Neuron (in vitro differentiated cells): ENCODE measurements around the gene ADH1A.

Experiments
- H2AFZ ChIP-seq: one replicate; pipeline ENCODE4 v1.6.1; 2013; ENCODE audit warnings: low read depth, mild to moderate bottlenecking, inconsistent platforms, low read length, moderate library complexity
- H3K27me3 ChIP-seq: one replicate; pipeline ENCODE4 v1.6.1; 2013; ENCODE audit warnings: low read length; ENCODE audit not compliant: insufficient read depth
- H3K36me3 ChIP-seq: one replicate; pipeline ENCODE4 v1.6.1; 2013; ENCODE audit warnings: low read length; ENCODE audit not compliant: insufficient read depth
- H3K4me1 ChIP-seq: one replicate; pipeline ENCODE4 v1.6.1; 2013; ENCODE audit warnings: low read length; ENCODE audit not compliant: insufficient read depth
- H3K4me3 ChIP-seq: 2 replicates; pipeline ENCODE4 v1.5.1; 2013; ENCODE audit warnings: mild to moderate bottlenecking, low read length, moderate library complexity
- H3K9me3 ChIP-seq: one replicate; pipeline ENCODE4 v1.6.1; 2013; ENCODE audit warnings: low read length

The ADH1A gene

DNA sequence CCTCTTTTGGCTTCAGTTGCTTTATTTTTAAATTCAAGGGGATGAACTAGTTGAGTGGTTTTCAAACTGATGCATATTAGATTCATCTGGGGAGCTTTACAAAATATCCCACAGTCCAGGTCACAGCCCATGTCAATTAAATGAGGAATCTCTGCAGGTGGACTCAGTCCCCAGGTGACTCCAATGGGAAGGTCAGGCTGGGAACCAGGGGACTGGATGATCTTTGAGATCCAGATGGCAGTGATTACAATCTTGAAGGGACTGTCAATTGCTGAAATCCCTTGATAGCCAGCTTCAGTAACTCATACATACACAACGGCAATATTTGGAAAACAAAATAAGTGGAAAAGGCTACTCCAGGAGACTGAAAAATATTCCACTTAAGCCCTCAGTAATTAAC, 23.4 kb upstream of the ADH1A start:
- no peak overlapping the region for H2AFZ ChIP-seq
- no peaks in the 10 kb centered on the region for H3K36me3 ChIP-seq
- no peaks in the 10 kb centered on the region for H3K4me1 ChIP-seq
- no peaks in the 10 kb centered on the region for H3K27me3 ChIP-seq
- no peak overlapping the region for H3K4me3 ChIP-seq
- no peaks in the 10 kb centered on the region for H3K9me3 ChIP-seq

DNA sequence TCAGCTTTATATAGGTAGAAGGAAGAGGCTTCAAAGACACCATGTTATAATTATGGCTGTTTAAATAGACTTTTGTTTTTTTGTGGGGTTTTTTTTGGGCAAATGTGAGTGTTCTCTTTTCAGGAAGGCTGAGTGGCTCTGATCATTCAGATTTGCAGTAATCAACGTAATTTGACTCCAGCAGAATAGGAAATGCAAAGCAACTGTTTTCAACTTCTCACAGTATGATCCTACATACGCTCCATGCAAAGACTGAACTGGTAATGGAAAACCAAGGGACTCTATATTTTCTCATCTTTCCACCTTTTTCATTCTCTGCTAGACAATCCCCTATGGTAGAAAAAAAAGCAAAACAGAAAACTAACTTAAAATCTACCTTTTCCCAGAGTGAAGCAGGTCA, 19.6 kb upstream of the ADH1A start:
- Histone ChIP-seq H3K36me3 (no peaks in the 10 kb centered on the region), H3K4me3 (no peak overlapping the region), H2AFZ (no peak overlapping the region), H3K27me3 (no peaks in the 10 kb centered on the region), H3K4me1 (no peaks in the 10 kb centered on the region), H3K9me3 (no peaks in the 10 kb centered on the region)

DNA sequence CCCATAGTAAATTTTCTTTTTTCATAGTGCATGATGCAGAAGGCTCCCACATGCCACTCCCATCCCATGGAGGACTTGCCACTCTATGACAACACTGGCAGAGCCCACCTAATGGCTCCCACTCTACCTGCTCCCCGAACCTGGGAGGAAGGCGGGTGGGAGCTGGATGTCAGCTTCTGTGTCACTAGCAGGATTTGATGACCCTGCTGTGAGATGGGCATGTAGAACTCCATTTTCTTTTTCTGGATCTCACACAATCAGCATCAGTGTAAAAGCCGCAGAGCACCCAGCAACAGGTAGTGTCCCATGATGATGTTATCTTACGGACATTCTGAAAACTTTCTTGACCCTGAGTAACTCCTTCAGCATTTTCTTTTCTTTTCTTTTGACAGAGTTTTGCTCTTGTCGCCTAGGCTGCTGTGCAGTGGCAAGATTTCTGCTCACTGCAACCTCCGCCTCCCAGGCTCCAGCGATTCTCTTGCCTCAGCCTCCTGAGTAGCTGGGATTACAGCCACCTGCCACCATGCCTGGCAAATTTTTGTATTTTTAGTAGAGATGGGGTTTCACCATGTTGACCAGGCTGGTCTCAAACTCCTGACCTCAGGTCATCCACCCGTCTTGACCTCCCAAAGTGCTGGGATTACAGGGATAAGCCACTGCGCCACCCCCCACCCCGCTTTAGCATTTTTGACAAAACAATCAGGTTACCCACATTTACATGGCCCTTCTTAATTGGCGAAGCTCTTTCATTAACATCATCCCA, 15.0 kb upstream of the ADH1A start:
- no peaks in the 10 kb centered on the region for H3K4me1 ChIP-seq
- no peaks in the 10 kb centered on the region for H3K27me3 ChIP-seq
- no peak overlapping the region for H2AFZ ChIP-seq
- H3K36me3 ChIP-seq: no peaks in the 10 kb centered on the region
- no peak overlapping the region for H3K4me3 ChIP-seq
- no peaks in the 10 kb centered on the region for H3K9me3 ChIP-seq

DNA sequence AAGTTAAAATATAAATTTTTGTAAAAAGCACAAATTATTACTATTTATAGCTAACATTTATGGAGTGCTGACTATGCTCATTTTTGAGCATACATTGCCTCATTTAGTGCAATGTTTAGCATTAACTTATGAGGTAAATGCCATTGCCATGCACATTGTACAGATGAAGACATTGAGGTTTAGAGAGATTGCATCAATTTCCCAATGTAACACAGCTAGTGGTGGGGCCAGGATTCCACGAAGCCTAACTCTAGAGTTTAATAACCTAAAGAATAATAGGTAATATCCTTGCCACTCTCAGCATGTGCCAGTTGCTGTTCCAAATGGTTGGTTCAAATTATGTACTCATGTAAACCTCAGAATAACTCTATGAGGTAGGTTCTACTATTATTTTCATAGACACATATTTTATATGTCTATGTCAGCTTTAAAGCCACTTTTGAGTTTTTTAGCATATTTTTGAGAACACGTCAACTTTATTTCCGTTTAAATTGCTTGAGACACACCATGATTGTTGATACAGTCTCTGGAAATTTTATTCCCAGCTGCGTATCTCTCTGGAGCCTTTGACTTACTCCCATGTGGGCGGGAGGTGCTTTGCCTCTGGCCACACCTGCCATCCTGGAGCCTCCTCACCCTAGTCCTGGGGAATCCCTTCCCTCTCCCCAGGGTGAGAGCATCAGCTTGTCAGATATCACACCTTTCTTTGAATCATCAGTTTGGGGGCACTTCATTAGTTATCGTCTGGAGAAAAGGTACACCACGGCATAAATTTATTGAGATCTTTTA, 10.8 kb upstream of the ADH1A start:
- H3K9me3 ChIP-seq: no peaks in the 10 kb centered on the region
- no peak overlapping the region for H3K4me3 ChIP-seq
- H3K4me1 ChIP-seq: no peaks in the 10 kb centered on the region
- no peak overlapping the region for H2AFZ ChIP-seq
- H3K36me3 ChIP-seq: no peaks in the 10 kb centered on the region
- H3K27me3 ChIP-seq: no peaks in the 10 kb centered on the region

DNA sequence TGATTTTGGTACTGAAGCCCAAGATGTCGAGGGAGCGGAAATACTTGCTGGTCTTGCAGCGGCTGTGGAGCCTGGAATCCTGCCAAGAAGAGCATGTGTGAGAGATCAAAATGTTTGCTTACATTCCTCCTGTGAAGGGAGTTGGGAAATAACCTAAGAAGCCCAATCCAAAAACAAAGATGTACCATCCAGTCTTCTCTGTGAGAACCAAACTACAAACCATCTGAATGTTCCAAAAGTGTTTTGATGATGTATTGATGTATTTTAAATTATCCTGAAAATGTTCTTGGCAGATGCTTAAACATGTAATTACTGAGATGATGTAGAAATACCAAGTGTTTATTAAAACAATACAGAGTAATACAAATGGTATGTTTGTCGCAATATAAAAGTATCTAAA, 10.1 kb upstream of the ADH1A start:
- no peak overlapping the region for H2AFZ ChIP-seq
- H3K9me3 ChIP-seq: no peaks in the 10 kb centered on the region
- H3K36me3 ChIP-seq: no peaks in the 10 kb centered on the region
- no peak overlapping the region for H3K4me3 ChIP-seq
- no peaks in the 10 kb centered on the region for H3K4me1 ChIP-seq
- H3K27me3 ChIP-seq: no peaks in the 10 kb centered on the region

DNA sequence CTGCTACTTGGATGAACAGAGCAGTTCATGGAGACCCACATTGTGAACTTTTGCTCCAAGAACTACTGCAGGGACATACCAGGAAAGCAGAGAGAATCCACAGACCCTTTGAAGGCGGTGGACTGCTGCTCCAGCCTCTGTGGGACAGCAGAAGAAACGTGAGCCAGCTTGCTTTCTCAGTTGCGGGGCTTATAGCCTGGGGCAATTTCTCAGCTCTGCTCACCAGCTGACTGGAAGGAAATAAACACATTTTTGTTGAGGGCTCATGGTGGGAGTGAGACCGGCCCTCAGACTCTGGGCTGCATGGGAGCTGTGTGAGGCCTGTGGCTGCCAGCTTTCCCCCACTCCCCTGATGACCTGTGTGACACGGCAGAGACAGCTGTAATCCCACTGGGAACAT, 2.6 kb upstream of the ADH1A start:
- Histone ChIP-seq H3K36me3 (no peaks in the 10 kb centered on the region), H3K9me3 (no peaks in the 10 kb centered on the region), H3K4me3 (no peak overlapping the region), H3K4me1 (no peaks in the 10 kb centered on the region), H2AFZ (no peak overlapping the region), H3K27me3 (no peaks in the 10 kb centered on the region)

DNA sequence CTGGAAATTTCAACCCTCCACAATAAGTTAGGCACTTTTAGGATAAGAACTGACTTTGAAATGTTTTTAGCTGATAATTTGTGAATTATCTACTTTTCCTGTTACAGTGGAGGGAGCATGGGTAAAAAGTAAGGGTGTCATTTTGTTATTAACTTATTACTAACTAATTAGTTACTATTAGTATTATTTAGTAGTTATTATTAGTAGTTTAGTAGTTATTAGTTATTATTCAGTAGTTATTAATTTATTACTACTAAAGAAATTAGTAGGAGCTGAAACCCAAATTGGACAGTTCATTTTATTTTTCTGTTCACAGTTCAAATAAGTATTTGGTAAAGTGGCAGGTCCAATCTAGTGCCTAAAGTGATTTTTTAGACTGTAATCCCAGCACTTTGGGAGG, 5.4 kb downstream of the ADH1A start:
- Histone ChIP-seq H3K4me1 (no peaks in the 10 kb centered on the region), H3K9me3 (no peaks in the 10 kb centered on the region), H3K36me3 (no peaks in the 10 kb centered on the region), H3K4me3 (no peak overlapping the region), H2AFZ (no peak overlapping the region), H3K27me3 (no peaks in the 10 kb centered on the region)

DNA sequence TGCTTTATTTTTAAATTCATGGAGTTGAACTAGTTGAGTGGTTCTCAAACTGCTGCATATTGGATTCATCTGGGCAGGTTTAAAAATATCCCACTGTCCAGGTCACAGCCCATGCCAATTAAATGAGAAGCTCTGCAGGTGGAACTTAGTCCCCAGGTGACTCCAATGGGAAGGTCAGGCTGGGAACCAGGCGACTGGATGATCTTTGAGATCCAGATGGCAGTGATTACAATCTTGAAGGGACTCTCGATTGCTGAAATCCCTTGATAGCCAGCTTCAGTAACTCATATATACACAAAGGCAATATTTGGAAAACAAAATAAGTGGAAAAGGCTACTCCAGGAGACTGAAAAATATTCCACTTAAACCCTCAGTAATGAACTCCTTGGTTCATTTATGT, 8.1 kb downstream of the ADH1A start:
- Histone ChIP-seq H3K27me3 (no peaks in the 10 kb centered on the region), H3K36me3 (no peaks in the 10 kb centered on the region), H2AFZ (no peak overlapping the region), H3K9me3 (no peaks in the 10 kb centered on the region), H3K4me1 (no peaks in the 10 kb centered on the region), H3K4me3 (no peak overlapping the region)

DNA sequence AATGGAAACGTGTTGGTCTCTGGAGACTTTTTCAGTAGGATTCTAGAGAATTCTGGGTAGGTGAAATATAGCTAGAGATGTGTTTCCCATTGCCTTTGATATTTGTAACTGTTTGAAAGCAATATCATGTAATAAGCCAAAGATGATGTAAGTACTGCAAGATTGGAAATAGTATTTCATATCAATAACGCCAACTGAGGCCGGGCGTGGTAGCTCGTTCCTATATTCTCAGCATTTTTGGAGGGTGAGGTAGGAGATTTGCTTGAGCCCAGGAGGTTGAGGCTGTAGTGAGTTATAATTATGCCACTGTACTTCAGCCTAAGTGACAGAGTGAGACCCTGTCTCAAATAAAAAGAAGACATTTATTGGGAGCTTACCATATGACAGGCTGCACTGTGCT, 9.5 kb downstream of the ADH1A start:
- no peaks in the 10 kb centered on the region for H3K36me3 ChIP-seq
- H3K4me3 ChIP-seq: no peak overlapping the region
- no peaks in the 10 kb centered on the region for H3K4me1 ChIP-seq
- no peaks in the 10 kb centered on the region for H3K9me3 ChIP-seq
- H3K27me3 ChIP-seq: no peaks in the 10 kb centered on the region
- H2AFZ ChIP-seq: no peak overlapping the region

DNA sequence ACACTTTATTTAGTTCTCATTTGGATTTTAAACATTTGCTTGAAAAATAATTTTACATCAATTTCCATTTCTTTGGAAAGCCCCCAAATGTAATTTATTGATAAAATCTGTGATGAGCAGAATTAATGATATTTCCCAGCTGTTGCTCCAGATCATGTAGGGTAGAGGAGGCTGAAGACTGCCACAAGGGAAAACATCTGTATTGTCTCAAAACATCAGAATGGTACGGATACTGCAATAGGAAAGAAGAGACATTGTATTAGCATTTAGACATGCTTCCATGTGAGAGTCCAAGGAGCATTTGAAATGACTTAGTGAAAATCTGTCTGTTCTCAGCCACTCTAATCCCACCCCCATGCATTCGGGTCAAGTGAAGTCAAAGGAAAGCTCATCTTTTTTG, 14.4 kb downstream of the ADH1A start:
- H2AFZ ChIP-seq: no peak overlapping the region
- no peak overlapping the region for H3K4me3 ChIP-seq
- no peaks in the 10 kb centered on the region for H3K9me3 ChIP-seq
- H3K4me1 ChIP-seq: no peaks in the 10 kb centered on the region
- no peaks in the 10 kb centered on the region for H3K36me3 ChIP-seq
- no peaks in the 10 kb centered on the region for H3K27me3 ChIP-seq

DNA sequence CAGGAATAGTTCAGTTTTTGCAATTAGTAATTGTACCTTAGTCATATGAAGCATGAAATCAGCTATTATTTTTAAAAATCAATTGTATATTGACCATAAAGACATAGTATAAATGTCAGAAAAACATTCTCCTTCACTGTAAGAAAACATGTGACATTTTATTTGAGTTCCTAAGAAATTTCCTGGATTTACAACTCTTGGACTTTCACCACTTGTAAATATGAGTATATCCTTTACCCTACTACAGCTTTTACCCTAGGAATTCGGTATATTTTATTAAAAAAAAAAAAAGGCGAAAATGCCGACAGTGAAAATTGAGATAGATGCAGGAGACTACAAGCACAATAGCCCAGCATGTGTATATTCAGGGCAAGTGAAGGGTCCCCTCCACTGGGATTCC, 14.9 kb downstream of the ADH1A start:
- no peaks in the 10 kb centered on the region for H3K36me3 ChIP-seq
- H3K4me1 ChIP-seq: no peaks in the 10 kb centered on the region
- no peak overlapping the region for H2AFZ ChIP-seq
- H3K27me3 ChIP-seq: no peaks in the 10 kb centered on the region
- H3K4me3 ChIP-seq: no peak overlapping the region
- no peaks in the 10 kb centered on the region for H3K9me3 ChIP-seq

DNA sequence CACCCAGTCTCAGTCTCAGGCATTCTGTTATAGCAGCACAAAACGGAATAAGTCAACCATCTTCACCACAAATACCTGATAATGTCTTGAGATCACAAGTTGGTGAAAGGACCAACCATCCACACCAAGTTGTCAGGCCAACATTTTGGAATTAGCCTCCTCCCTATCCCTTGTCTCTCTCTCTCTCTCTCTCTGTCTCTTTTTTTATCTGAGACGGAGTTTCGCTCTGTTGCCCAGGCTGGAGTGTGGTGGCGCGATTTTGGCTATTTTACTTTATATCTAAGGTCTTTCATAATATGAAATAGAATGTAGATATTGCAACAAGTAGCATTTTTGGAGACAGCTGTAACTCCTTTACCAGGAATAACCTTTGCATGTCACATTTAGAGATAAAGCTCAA, 15.7 kb downstream of the ADH1A start:
- H3K4me1 ChIP-seq: no peaks in the 10 kb centered on the region
- H2AFZ ChIP-seq: no peak overlapping the region
- H3K9me3 ChIP-seq: no peaks in the 10 kb centered on the region

DNA sequence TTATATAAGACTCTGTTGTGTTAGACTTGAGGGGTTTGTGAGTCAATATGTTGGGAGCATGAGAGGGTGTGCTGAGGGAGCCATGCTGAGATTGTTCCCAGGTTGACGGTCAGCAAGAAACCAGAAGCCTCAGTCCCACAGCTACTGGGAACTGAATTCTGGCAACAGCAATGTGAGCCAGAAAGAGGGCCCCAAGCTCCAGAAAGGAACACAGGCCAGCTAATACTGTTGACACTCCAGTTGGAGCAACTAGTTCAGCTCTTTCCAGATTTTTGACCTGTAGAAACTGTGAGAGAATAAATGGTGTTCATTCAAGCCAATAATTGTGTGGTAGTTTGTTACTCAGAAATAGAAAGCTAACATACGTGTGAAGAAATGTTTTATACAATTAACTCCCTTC, 17.1 kb downstream of the ADH1A start:
- H3K9me3 ChIP-seq: no peaks in the 10 kb centered on the region
- no peak overlapping the region for H3K4me3 ChIP-seq
- H3K27me3 ChIP-seq: no peaks in the 10 kb centered on the region
- H2AFZ ChIP-seq: no peak overlapping the region
- no peaks in the 10 kb centered on the region for H3K4me1 ChIP-seq
- no peaks in the 10 kb centered on the region for H3K36me3 ChIP-seq

More for the DNA sequence above, 15.7 kb downstream of the ADH1A start:
- Histone ChIP-seq H3K4me3 (no peak overlapping the region), H3K36me3 (no peaks in the 10 kb centered on the region), H3K27me3 (no peaks in the 10 kb centered on the region)
